Pancreas (tissue), 10 donors: ENCODE measurements around the gene ATXN1. TPM values are rescaled to one million over a fixed set of nuclear protein-coding genes. Genes with fewer than 3 reads are reported as not detected.
A peak's percentile ranks its signal among the peaks of the same experiment; 100 is the strongest.

Source experiments
- ATAC-seq, 4 donors: fragments of 200-7000 bp; cut with Tn5 transposase; one replicate each; pipeline versions ENCODE4 v1.8.0 to v1.9.1; 2020; ENCODE audit warnings: mild to moderate bottlenecking in 4 of 4, moderate library complexity in 4 of 4
- DNase-seq, 6 donors: peaks; one replicate each; pipeline ENCODE4 v3.0.0-alpha.2; 2020
- FAIRE-seq: peaks from 2 replicates; lab custom pipeline; 2012; peaks lifted over from hg19 to GRCh38; lab: Jason Lieb, UNC
- H3K27ac ChIP-seq, 4 donors: fragments of 200-600 bp; sonication (generic); 1 replicate in 3 of 4; 2 replicates in 1 of 4; pipeline versions ENCODE4 v1.5.0 to v1.8.0; 2020
- H3K27me3 ChIP-seq, 4 donors: fragments of 200-600 bp; one replicate each; pipeline ENCODE4 v1.8.0; 2021
- H3K36me3 ChIP-seq, 3 donors: fragments of 200-600 bp; sonication (generic) in 1 of 3; one replicate each; pipeline versions ENCODE4 v1.5.0 to v1.8.0; 2020 to 2021
- H3K4me1 ChIP-seq, 3 donors: fragments of 200-600 bp; one replicate each; pipeline ENCODE4 v1.8.0; 2021
- H3K4me3 ChIP-seq, 4 donors: fragments of 200-600 bp; sonication (generic) in 2 of 4; one replicate each; pipeline versions ENCODE4 v1.5.0 to v1.8.0; 2020 to 2021
- H3K9me3 ChIP-seq, 4 donors: fragments of 200-600 bp; one replicate each; pipeline ENCODE4 v1.8.0; 2021
- CTCF ChIP-seq, 4 donors: fragments of 200-600 bp; sonication (generic) in 3 of 4; IDR thresholded peaks; one replicate each; pipeline versions ENCODE4 v1.5.0 to v1.8.0; 2021; ENCODE audit warnings: antibody characterized with exemption in 4 of 4
- WGBS, 2 donors: extraction: QIAGEN DNeasy Blood & Tissue Kit; methylation state at CpG; one replicate each; pipeline ENCODE4 v1.1.7; 2013; 5-methylcytosine and 5-hydroxymethylcytosine counted together
- intact Hi-C, 3 donors: fragments of 100-400 bp; cut with DNase I; formaldehyde crosslinking; loops; one replicate each; pipeline versions ENCODE4 v1.11.1 to v1.14.2; 2022
- polyA plus RNA-seq, 2 donors: library from polyadenylated mRNA; stranded (reverse); fragments of 200-250 nt; gene quantifications; one replicate each; pipeline ENCODE4 v1.2.3, GENCODE V29; 2013
- total RNA-seq, 6 donors: library from RNA; stranded (reverse); fragmentation: NEBNext Ultra II Directional in 4 of 6; extraction: Animal tissue kit (Norgen Biotek cat#: 25700) in 4 of 6; gene quantifications; one replicate each; pipeline versions ENCODE4 v1.2.1 to v1.2.4, GENCODE V29; 2021 to 2023
- donor health status: healthy with polysubstance abuse.
- donor health status: DM: no; HTN: no; CAD: no; lungs with moderate emphysema.
- donor health status: DM: no; HTN: no; CAD: no.
- donor health status: control.
- donor health status: control.
- donor health status: Bipolar disorder and iron deficiency.
- donor health status: DM: yes; HTN: yes; CAD: no.
- donor health status: DM: no; HTN: no; CAD: no.
- donor health status: DM: no; HTN: no; CAD: no.
- donor health status: DM: yes; HTN: yes; CAD: no.

The ATXN1 gene
- total and polyA plus RNA-seq, 8 donors = 4.9 to 38.6 (median 20.5) TPM

- H3K4me1 ChIP-seq = no peaks in the 10 kb centered on the region
- 89 to 97% methylated on average over 6 of the region's 6 CpGs for WGBS, 2 donors
- no peak for TF ChIP-seq CTCF (IDR thresholded peaks at IDR 0.05)
- no peak for DNase-seq
- no peaks in the 10 kb centered on the region for H3K27me3 ChIP-seq
- peak in 2 of 4 donors; percentile 57 to 65 for ATAC-seq
- no peaks in the 10 kb centered on the region for H3K9me3 ChIP-seq
- H3K27ac ChIP-seq = no peak overlapping the region
- no peaks in the 10 kb centered on the region for H3K36me3 ChIP-seq
- H3K4me3 ChIP-seq = no peak overlapping the region
- intact Hi-C loops = no loop called here
- no peak for FAIRE-seq
Observed at GRCh38 chr6:16311763-16312162, 449.5 kb downstream of the ATXN1 start.

DNA sequence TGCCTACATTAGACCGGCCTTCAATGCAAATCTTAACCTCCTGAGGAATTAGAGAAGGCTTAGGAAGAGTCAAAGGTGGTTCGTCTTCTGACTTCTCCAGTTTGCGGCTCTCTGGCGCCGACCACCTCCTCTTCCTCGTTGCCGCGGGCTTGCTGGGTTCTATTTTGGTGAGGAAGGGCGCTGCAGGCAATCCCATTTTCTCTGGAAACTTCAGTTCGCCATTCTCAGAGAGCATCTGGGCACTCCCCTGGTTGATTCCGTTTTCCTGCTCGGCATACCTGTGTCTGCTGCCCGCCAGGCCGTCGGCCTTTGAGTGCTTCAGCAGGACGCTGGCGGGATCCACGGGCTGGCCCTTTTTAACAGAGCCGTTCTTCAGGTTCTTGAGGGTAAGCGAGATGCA, 454.9 kb downstream of the ATXN1 start:
- Histone ChIP-seq H3K4me1 (no peaks in the 10 kb centered on the region), H3K27me3 (no peaks in the 10 kb centered on the region), H3K27ac (no peak overlapping the region), H3K4me3 (no peak overlapping the region), H3K9me3 (no peaks in the 10 kb centered on the region), H3K36me3 (peaks cover 0 to 6% (median 3%) of the 10 kb centered on the region in 3 donors)
- DNase-seq = no peak
- 92 to 94% methylated on average over 20 of the region's 20 CpGs for WGBS, 2 donors
- TF ChIP-seq CTCF (IDR thresholded peaks at IDR 0.05) = no peak
- no peak for ATAC-seq
- intact Hi-C loops = no loop called here
- FAIRE-seq = no peak

- intact Hi-C loops = no loop called here
- H3K4me1 ChIP-seq = no peaks in the 10 kb centered on the region
- H3K27me3 ChIP-seq = no peaks in the 10 kb centered on the region
- no peak for TF ChIP-seq CTCF (IDR thresholded peaks at IDR 0.05)
- H3K9me3 ChIP-seq = no peaks in the 10 kb centered on the region
- H3K36me3 ChIP-seq = peaks cover 0 to 6% (median 3%) of the 10 kb centered on the region in 3 donors
- 92 to 94% methylated on average over 19 of the region's 19 CpGs for WGBS, 2 donors
- no peak for DNase-seq
- H3K4me3 ChIP-seq = no peak overlapping the region
- no peak for FAIRE-seq
- ATAC-seq = no peak
- no peak overlapping the region for H3K27ac ChIP-seq
Observed at GRCh38 chr6:16305788-16306187, 455.5 kb downstream of the ATXN1 start.

DNA sequence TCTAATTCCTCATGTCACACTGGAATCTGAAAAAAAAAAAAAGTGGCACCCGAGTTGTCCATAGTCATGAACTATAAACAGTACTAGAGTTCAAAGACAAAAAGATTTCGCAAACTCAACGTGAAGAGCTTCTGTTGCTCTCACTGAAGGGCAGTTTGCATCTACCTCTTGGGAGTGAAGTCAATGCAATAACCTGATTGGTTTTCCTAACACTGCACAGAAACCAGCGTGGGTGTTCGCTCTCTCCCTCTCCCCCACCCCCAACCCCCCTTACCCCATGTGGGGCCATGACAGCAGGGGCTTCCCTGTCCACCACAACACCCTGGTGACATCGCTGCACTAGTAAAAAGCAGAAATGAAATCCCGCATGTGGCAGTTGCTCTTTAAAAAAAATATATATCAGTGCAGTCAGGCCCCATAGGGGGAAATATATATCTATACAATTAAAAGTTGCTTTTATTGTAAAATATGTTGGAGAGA, 456.0 kb downstream of the ATXN1 start:
- Histone ChIP-seq H3K36me3 (peaks cover 0 to 6% (median 3%) of the 10 kb centered on the region in 3 donors), H3K4me1 (no peaks in the 10 kb centered on the region), H3K27ac (no peak overlapping the region), H3K27me3 (no peaks in the 10 kb centered on the region), H3K9me3 (no peaks in the 10 kb centered on the region), H3K4me3 (no peak overlapping the region)
- 86% methylated on average over 7 of the region's 7 CpGs for WGBS, 2 donors
- ATAC-seq = no peak
- DNase-seq = no peak
- intact Hi-C loops = no loop called here
- FAIRE-seq = no peak
- TF ChIP-seq CTCF (IDR thresholded peaks at IDR 0.05) = no peak

- DNase-seq (no peak), ATAC-seq (no peak)
Observed at GRCh38 chr6:16302721-16303552, 458.3 kb downstream of the ATXN1 start.

More at GRCh38 chr6:16302721-16303552, 458.3 kb downstream of the ATXN1 start:
- Histone ChIP-seq H3K4me3 (no peak overlapping the region), H3K36me3 (peaks cover 0 to 6% (median 3%) of the 10 kb centered on the region in 3 donors), H3K9me3 (no peaks in the 10 kb centered on the region), H3K27ac (no peak overlapping the region), H3K4me1 (no peaks in the 10 kb centered on the region), H3K27me3 (no peaks in the 10 kb centered on the region)
- no peak for FAIRE-seq
- WGBS, 2 donors = 84 to 87% methylated on average over 27 of the region's 27 CpGs
- TF ChIP-seq CTCF (IDR thresholded peaks at IDR 0.05) = no peak
- intact Hi-C loops = no loop called here
